Epithelial cell of esophagus (primary cell): Measurements from ENCODE around the gene JUN.

Source experiments
- DNase-seq: peaks from one replicate; pipeline ENCODE4 v3.0.0; 2010; ENCODE audit warnings: low read depth
- H3K4me3 ChIP-seq: 2 replicates; pipeline ENCODE4 v1.5.1; 2011; ENCODE audit warnings: mild to moderate bottlenecking, low read length, control low read depth
- TF ChIP-seq, protein P1 (sequence below): IDR thresholded peaks from 2 replicates; pipeline ENCODE4 v1.5.1; 2011; ENCODE audit warnings: low read depth, mild to moderate bottlenecking, low read length, control low read depth, inconsistent platforms; ENCODE audit not compliant: insufficient read depth; ENCODE audit errors: missing control alignments

Gene JUN

GRCh38 chr1:58783993-58784757 is at the start of gene JUN:
Gene JUN, minus strand, starts transcription at chr1:58784047. Its CDS starts 977 bp downstream, at chr1:58783070.
- H3K4me3 ChIP-seq: peak within 1 kb of the TSS; percentile 91
- TF ChIP-seq, protein P1, sequence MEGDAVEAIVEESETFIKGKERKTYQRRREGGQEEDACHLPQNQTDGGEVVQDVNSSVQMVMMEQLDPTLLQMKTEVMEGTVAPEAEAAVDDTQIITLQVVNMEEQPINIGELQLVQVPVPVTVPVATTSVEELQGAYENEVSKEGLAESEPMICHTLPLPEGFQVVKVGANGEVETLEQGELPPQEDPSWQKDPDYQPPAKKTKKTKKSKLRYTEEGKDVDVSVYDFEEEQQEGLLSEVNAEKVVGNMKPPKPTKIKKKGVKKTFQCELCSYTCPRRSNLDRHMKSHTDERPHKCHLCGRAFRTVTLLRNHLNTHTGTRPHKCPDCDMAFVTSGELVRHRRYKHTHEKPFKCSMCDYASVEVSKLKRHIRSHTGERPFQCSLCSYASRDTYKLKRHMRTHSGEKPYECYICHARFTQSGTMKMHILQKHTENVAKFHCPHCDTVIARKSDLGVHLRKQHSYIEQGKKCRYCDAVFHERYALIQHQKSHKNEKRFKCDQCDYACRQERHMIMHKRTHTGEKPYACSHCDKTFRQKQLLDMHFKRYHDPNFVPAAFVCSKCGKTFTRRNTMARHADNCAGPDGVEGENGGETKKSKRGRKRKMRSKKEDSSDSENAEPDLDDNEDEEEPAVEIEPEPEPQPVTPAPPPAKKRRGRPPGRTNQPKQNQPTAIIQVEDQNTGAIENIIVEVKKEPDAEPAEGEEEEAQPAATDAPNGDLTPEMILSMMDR: no peak
- DNase-seq: peak; percentile 100

DNA sequence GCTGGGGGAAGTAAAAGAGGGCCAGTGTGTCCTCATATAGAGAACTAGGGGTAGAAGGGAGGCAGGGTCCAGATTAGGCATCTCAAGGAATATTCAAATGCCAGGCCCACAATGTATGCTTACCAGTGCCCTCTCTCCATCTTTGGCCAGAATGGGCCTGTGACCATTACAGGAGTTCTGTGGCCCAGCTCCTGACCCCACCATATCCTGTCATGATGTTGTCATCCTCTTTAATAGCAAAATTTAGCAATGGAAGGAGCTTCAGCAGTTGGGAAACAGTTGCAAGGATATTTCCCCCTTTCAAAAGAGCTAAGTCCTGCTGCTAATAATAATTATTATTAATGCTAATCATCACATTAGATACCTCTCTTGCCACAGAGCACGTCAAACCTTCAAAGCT is 49.3 kb upstream of the JUN start:
- TF ChIP-seq, protein P1: no peak
- no peak for DNase-seq
- no peak overlapping the region for H3K4me3 ChIP-seq

DNA sequence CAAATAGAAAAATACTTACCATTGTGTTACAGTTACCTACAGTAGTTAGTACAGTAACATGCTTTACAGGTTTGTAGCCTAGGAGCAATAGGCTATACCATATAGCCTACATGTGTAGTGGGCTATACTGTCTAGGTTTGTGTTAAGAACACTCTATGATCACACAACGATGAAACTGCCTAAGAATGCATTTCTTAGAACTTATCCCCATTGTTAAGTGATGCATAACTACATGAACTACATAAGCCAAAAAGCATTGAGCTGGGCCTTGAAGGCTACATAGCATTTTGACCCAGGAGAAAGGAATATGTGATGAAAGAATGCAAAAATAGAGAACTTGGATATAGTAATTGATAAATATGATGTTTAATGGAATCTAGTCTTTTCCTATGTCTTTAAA is 46.4 kb upstream of the JUN start:
- TF ChIP-seq, protein P1: no peak
- no peak overlapping the region for H3K4me3 ChIP-seq

GRCh38 chr1:58829866-58830265 is 46.0 kb upstream of the JUN start:
- TF ChIP-seq, protein P1: no peak
- H3K4me3 ChIP-seq: no peak overlapping the region
- no peak for DNase-seq

More for the DNA sequence above, 46.4 kb upstream of the JUN start:
- DNase-seq: no peak

DNA sequence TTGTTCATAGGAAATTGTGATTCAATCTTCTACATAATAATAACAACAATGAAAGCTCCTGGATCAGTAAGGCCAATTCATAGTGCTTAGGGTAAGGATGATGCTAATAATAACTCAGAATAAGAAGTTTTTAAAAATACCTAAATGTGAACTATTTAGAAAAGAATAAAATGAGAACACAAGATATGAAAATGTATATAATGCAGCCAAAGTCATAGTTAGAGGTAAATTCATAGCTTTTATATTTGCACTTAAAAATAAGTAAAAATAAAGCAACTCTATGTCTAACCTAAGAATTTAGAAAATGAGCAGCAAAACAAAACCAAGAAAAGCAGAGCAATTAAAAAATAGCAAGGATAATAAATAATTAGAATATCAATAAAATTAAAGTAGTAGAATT is 43.5 kb upstream of the JUN start:
- no peak for DNase-seq
- TF ChIP-seq, protein P1: no peak
- no peak overlapping the region for H3K4me3 ChIP-seq

- TF ChIP-seq, protein P1: no peak
- no peak overlapping the region for H3K4me3 ChIP-seq
- DNase-seq: peak; percentile 53
Observed at GRCh38 chr1:58824753-58825389, 41.0 kb upstream of the JUN start.
